Posterior vena cava (tissue), 2 donors: ENCODE measurements around the gene ALG1. TPM values are rescaled to one million over a fixed set of nuclear protein-coding genes. Genes with fewer than 3 reads are reported as not detected.
"Not testable (repeated sequence)": the region's sequence is repeated elsewhere in the genome, so short reads cannot be mapped to it uniquely, and the experiment has no call there.

ENCODE experiments used
- DNase-seq: peaks from one replicate; pipeline ENCODE4 v3.0.0-alpha.2; 2020; ENCODE audit warnings: low spot score
- intact Hi-C, 2 donors: fragments of 100-400 bp; cut with DNase I; formaldehyde crosslinking; loops; one replicate each; pipeline versions ENCODE4 v1.14.1 to v1.14.2; 2022 to 2023
- total RNA-seq, 2 donors: library from RNA; stranded (reverse); fragmentation: NEBNext Ultra II Directional; extraction: Animal tissue kit (Norgen Biotek cat#: 25700); gene quantifications; one replicate each; pipeline ENCODE4 v1.2.1, GENCODE V29; 2021
- donor health status: DM: yes; HTN: yes; CAD: no.
- donor health status: DM: yes; HTN: yes; CAD: no.

ALG1 gene
- total RNA-seq, 2 donors from 2014 or later, result 14.7 to 16.4 TPM

- intact Hi-C loops, result not testable (repeated sequence)
Observed at GRCh38 chr16:5134739-5135452, 63.3 kb downstream of the ALG1 start.

More at GRCh38 chr16:5134739-5135452, 63.3 kb downstream of the ALG1 start:
- not testable (repeated sequence) for DNase-seq

Other genes with a start within 250 kb of the ALG1 start
- gene GLYR1, start 224.6 kb upstream of the ALG1 start, total RNA-seq, result 10 to 100 TPM; 72.2 to 72.3 TPM
- 10 to 100 TPM; 25.5 to 27.7 TPM for gene UBN1, start 224.4 kb upstream of the ALG1 start, total RNA-seq
- 10 to 100 TPM; 23.8 to 24.1 TPM for gene PPL, start 134.7 kb upstream of the ALG1 start, total RNA-seq
- 1 to 10 TPM in 1 of 2 donors, under 1 TPM in 1; 0.86 to 1.1 TPM for gene SEC14L5, start 113.5 kb upstream of the ALG1 start, total RNA-seq
- gene NAGPA, start 37.9 kb upstream of the ALG1 start, total RNA-seq, result 1 to 10 TPM; 5.9 to 6.3 TPM
- gene C16orf89, start 5.9 kb upstream of the ALG1 start, total RNA-seq, result 10 to 100 TPM; 32.3 to 54.2 TPM
- 1 to 10 TPM; 8.8 to 9.6 TPM for gene EEF2KMT, start 26.0 kb downstream of the ALG1 start, total RNA-seq